B cell (primary cell): Measurements from ENCODE around the gene TMEM18. TPM values are rescaled to one million over a fixed set of nuclear protein-coding genes. Genes with fewer than 3 reads are reported as not detected.

Experiments
- ATAC-seq: fragments of 200-7000 bp; cut with Tn5 transposase; one replicate; pipeline ENCODE4 v1.10.0; 2021; ENCODE audit warnings: low read depth, mild to moderate bottlenecking, moderate number of reproducible peaks, moderate library complexity
- CTCF ChIA-PET: fragments of 350-600 bp; sonication (Branson Sonifier 250); formaldehyde crosslinking; loops from one replicate; lab custom pipeline; 2021; ENCODE audit warnings: antibody characterized with exemption, inconsistent platforms; lab: Charles Lee
- POLR2A ChIA-PET: fragments of 350-600 bp; sonication (Branson Sonifier 250); formaldehyde crosslinking; loops from one replicate; lab custom pipeline; 2021; ENCODE audit warnings: antibody characterized with exemption; lab: Charles Lee
- DNase-seq: peaks from one replicate; pipeline ENCODE4 v3.0.0; 2013
- H2AFZ ChIP-seq: 2 replicates; pipeline ENCODE4 v1.6.1; 2012; ENCODE audit warnings: mild to moderate bottlenecking, low read depth, low read length; ENCODE audit not compliant: insufficient read depth, poor library complexity, severe bottlenecking
- H3K27ac ChIP-seq, 2 donors: 1 replicate in 1 of 2; 2 replicates in 1 of 2; pipeline ENCODE4 v1.5.1; 2012 to 2013; ENCODE audit warnings: low read length in 2 of 2, mild to moderate bottlenecking in 2 of 2, moderate library complexity in 1 of 2
- H3K27me3 ChIP-seq, 4 experiments: fragments of 200-600 bp in 1 of 4; sonication (generic) in 1 of 4; replicated peaks in 1 of 4; 1 replicate in 2 of 4; 2 replicates in 2 of 4; pipeline versions ENCODE4 v1.6.1 to v1.7.0; 2013 to 2016; ENCODE audit warnings: low read length in 3 of 4, mild to moderate bottlenecking in 2 of 4, mixed read lengths in 1 of 4, moderate library complexity in 1 of 4; ENCODE audit not compliant: insufficient read depth in 4 of 4, control insufficient read depth in 3 of 4; ENCODE audit errors: control extremely low read depth in 1 of 4
- H3K36me3 ChIP-seq, 2 experiments: replicated peaks in 1 of 2; 1 replicate in 1 of 2; 2 replicates in 1 of 2; pipeline versions ENCODE4 v1.6.1 to v1.7.1; 2013; ENCODE audit warnings: low read length in 1 of 2; ENCODE audit not compliant: insufficient read depth in 2 of 2, control insufficient read depth in 1 of 2; ENCODE audit errors: control extremely low read depth in 1 of 2, extremely low read depth in 1 of 2
- H3K4me1 ChIP-seq, 2 donors: fragments of 200-600 bp in 1 of 2; sonication (generic) in 1 of 2; 1 replicate in 1 of 2; 2 replicates in 1 of 2; pipeline versions ENCODE4 v1.5.1 to v1.6.1; 2013 to 2017; ENCODE audit warnings: low read length in 2 of 2; ENCODE audit not compliant: control insufficient read depth in 2 of 2, insufficient read depth in 2 of 2
- H3K4me2 ChIP-seq: replicated peaks from 2 replicates; pipeline ENCODE3; 2012; ENCODE audit warnings: mild to moderate bottlenecking, low read depth, low read length; ENCODE audit not compliant: poor library complexity, severe bottlenecking
- H3K4me3 ChIP-seq, 5 experiments: fragments of 200-600 bp in 1 of 5; sonication (generic) in 1 of 5; 1 replicate in 3 of 5; 2 replicates in 2 of 5; pipeline versions ENCODE4 v1.5.1 to v1.7.0; 2011 to 2016; ENCODE audit warnings: low read length in 4 of 5, mild to moderate bottlenecking in 4 of 5, low read depth in 2 of 5, control low read depth in 1 of 5, moderate library complexity in 1 of 5; ENCODE audit not compliant: insufficient read depth in 1 of 5; ENCODE audit errors: control extremely low read depth in 1 of 5, extremely low read depth in 1 of 5
- H3K79me2 ChIP-seq: fragments of 200-600 bp; sonication (generic); one replicate; pipeline ENCODE4 v1.6.0; 2016; ENCODE audit warnings: low read length; ENCODE audit not compliant: control insufficient read depth, insufficient read depth
- H3K9ac ChIP-seq: fragments of 200-600 bp; sonication (generic); 2 replicates; pipeline ENCODE4 v1.6.1; 2017; ENCODE audit warnings: mild to moderate bottlenecking, low read length, moderate library complexity
- H3K9me3 ChIP-seq, 3 donors: one replicate each; pipeline versions ENCODE4 v1.6.1 to v1.7.1; 2013; ENCODE audit warnings: low read length in 2 of 3; ENCODE audit not compliant: control insufficient read depth in 2 of 3, insufficient read depth in 1 of 3; ENCODE audit errors: control extremely low read depth in 1 of 3
- H4K20me1 ChIP-seq: 2 replicates; pipeline ENCODE4 v1.6.0; 2012; ENCODE audit warnings: mild to moderate bottlenecking, low read length; ENCODE audit not compliant: insufficient read depth, control insufficient read depth, poor library complexity, severe bottlenecking
- H3K27ac Mint-ChIP-seq: one replicate; pipeline ENCODE4 v1.8.0; 2021; ENCODE audit warnings: mixed read lengths
- H3K27me3 Mint-ChIP-seq: one replicate; pipeline ENCODE4 v1.8.0; 2021; ENCODE audit warnings: mixed read lengths
- H3K4me1 Mint-ChIP-seq: one replicate; pipeline ENCODE4 v1.8.0; 2021; ENCODE audit warnings: mixed read lengths
- H3K4me3 Mint-ChIP-seq: one replicate; pipeline ENCODE4 v1.8.0; 2021; ENCODE audit warnings: mixed read lengths
- H3K9me3 Mint-ChIP-seq: one replicate; pipeline ENCODE4 v1.8.0; 2022; ENCODE audit warnings: mixed read lengths; ENCODE audit not compliant: insufficient read depth
- EZH2 ChIP-seq: IDR thresholded peaks from 2 replicates; pipeline ENCODE4 v1.6.1; 2012; ENCODE audit warnings: borderline replicate concordance, low read depth, mild to moderate bottlenecking, moderate library complexity, low read length; ENCODE audit not compliant: insufficient read depth, poor library complexity, severe bottlenecking
- WGBS: methylation state at CpG from one replicate; pipeline ENCODE4 v1.1.5; 2013; ENCODE audit warnings: missing lambda C conversion rate; ENCODE audit not compliant: insufficient coverage; 5-methylcytosine and 5-hydroxymethylcytosine counted together
- intact Hi-C: fragments of 100-400 bp; cut with micrococcal nuclease; formaldehyde crosslinking; loops from one replicate; pipeline ENCODE4 v1.10.0; 2022
- polyA plus RNA-seq: library from polyadenylated mRNA; depleted of rRNA; stranded (reverse); fragments of >200 nt; gene quantifications from 2 replicates; pipeline ENCODE4 v1.2.3, GENCODE V29; 2012
- total RNA-seq, 2 donors: library from RNA; stranded (reverse); fragments of 120-200 nt in 1 of 2; gene quantifications; 1 replicate in 1 of 2; 2 replicates in 1 of 2; pipeline versions ENCODE4 v1.2.3 to v1.2.4, GENCODE V29; 2013 to 2022
- TF ChIP-seq, protein P1 (sequence below): fragments of 200-600 bp; IDR thresholded peaks from one replicate; pipeline ENCODE4 v1.8.0; 2022; ENCODE audit warnings: antibody characterized with exemption, mild to moderate bottlenecking

Gene TMEM18
- total and polyA plus RNA-seq, 2 donors (not counting 1 experiment from before 2014, with no cell fraction given), result 14.4 to 38.5 TPM

DNA sequence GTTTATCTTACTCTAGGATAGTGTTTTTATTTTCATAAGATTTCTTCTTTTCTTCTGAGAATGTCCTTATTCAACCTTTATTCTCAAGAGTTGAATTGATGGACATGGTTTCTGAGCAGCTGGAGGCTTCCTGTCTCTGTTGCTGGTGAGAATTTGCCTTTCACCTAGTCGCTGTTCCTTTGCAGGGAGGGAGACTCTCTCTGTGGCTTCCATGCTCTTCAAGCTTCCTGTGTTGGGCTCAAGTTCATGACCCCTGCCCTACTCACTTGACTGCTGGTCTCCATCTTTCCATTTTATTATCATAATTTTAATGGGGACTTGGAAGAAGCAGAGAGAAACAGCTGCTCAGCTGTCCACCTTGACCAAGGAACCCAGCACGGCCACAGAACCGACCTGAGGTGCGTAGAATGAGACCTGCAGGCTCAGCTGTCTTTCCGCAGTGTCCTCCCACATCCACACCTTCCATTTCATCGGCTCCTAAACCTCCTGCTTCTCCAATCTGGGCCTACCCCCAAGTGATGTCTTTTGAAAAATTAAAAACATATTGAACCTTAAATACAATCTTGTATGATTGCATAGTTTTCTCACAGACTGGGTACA, 24.2 kb downstream of the TMEM18 start:
- POLR2A ChIA-PET, result no interaction called here
- H2AFZ ChIP-seq, result no peak overlapping the region
- DNase-seq (no peak), ATAC-seq (no peak)
- H3K9ac ChIP-seq, result no peak overlapping the region
- H3K27me3 Mint-ChIP-seq, result no peaks in the 10 kb centered on the region
- H3K4me1 ChIP-seq, result no peaks in the 10 kb centered on the region
- H3K4me2 ChIP-seq, result no peak overlapping the region
- peaks cover 0 to 3% (median 0%) of the 10 kb centered on the region in 4 experiments for H3K27me3 ChIP-seq
- no peak overlapping the region for H3K27ac ChIP-seq
- TF ChIP-seq EZH2, result no peak
- no peaks in the 10 kb centered on the region for H3K36me3 ChIP-seq
- no peaks in the 10 kb centered on the region for H3K4me1 Mint-ChIP-seq
- no peak overlapping the region for H3K4me3 Mint-ChIP-seq
- no peaks in the 10 kb centered on the region for H3K9me3 Mint-ChIP-seq
- CTCF ChIA-PET, result interaction anchor here (1.1 kb wide), 1 partner anchor 15 kb away, joined by 4 read pairs; no protein-coding TSS in a partner anchor
- no peaks in the 10 kb centered on the region for H3K79me2 ChIP-seq
- H3K9me3 ChIP-seq, result no peaks in the 10 kb centered on the region
- H3K27ac Mint-ChIP-seq, result no peak overlapping the region
- intact Hi-C loops, result no loop called here
- H4K20me1 ChIP-seq, result no peaks in the 10 kb centered on the region
- WGBS, result 88% methylated on average over 3 of the region's 6 CpGs
- no peak overlapping the region for H3K4me3 ChIP-seq

DNA sequence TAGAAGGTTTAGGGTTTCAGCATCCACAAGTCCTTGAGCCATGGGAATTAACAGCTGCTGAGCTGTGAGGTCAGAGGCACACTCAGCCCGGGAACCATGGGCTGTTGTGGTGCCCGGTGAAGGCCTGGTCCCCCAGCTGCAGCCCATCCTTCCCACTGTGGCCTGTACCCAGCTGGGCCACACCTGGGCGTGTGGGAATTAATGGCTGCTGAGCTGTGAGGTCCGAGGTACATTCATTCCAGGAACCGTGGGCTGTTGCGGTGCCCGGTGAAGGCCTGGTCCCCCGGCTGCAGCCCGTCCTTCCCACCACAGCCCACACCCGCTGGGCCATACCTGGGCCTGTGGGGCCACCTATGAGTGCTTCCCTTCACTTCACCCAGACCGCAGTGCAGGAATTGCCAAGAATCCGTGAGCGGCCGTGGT, 25.2 kb downstream of the TMEM18 start:
- TF ChIP-seq, protein P1, sequence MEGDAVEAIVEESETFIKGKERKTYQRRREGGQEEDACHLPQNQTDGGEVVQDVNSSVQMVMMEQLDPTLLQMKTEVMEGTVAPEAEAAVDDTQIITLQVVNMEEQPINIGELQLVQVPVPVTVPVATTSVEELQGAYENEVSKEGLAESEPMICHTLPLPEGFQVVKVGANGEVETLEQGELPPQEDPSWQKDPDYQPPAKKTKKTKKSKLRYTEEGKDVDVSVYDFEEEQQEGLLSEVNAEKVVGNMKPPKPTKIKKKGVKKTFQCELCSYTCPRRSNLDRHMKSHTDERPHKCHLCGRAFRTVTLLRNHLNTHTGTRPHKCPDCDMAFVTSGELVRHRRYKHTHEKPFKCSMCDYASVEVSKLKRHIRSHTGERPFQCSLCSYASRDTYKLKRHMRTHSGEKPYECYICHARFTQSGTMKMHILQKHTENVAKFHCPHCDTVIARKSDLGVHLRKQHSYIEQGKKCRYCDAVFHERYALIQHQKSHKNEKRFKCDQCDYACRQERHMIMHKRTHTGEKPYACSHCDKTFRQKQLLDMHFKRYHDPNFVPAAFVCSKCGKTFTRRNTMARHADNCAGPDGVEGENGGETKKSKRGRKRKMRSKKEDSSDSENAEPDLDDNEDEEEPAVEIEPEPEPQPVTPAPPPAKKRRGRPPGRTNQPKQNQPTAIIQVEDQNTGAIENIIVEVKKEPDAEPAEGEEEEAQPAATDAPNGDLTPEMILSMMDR, result no peak
- TF ChIP-seq EZH2, result no peak
- Histone ChIP-seq H3K79me2 (no peaks in the 10 kb centered on the region), H3K4me2 (no peak overlapping the region), H2AFZ (no peak overlapping the region), H3K4me1 (no peaks in the 10 kb centered on the region), H3K9me3 (no peaks in the 10 kb centered on the region), H4K20me1 (no peaks in the 10 kb centered on the region), H3K4me3 (no peak overlapping the region), H3K9ac (no peak overlapping the region), H3K27ac (no peak overlapping the region), H3K36me3 (no peaks in the 10 kb centered on the region), H3K27me3 (peaks cover 0 to 2% (median 0%) of the 10 kb centered on the region in 4 experiments)
- 94% methylated on average over 13 of the region's 14 CpGs for WGBS
- intact Hi-C loops, result no loop called here
- Mint-ChIP-seq H3K27ac (no peak overlapping the region), H3K27me3 (no peaks in the 10 kb centered on the region), H3K9me3 (no peaks in the 10 kb centered on the region), H3K4me1 (no peaks in the 10 kb centered on the region), H3K4me3 (no peak overlapping the region)
- CTCF ChIA-PET, result no interaction called here
- POLR2A ChIA-PET, result no interaction called here
- no peak for ATAC-seq
- no peak for DNase-seq
